Renal pelvis (tissue), 12 donors: ENCODE results near the gene SHROOM4. TPM values are rescaled to one million over a fixed set of nuclear protein-coding genes. Genes with fewer than 3 reads are reported as not detected.

Source experiments
- DNase-seq: peaks from one replicate; pipeline ENCODE4 v3.0.0-alpha.2; 2013
- long read RNA-seq, 16 experiments: transcript quantifications; one replicate each; lab custom pipeline, GENCODE V29; 2026
- polyA plus RNA-seq, 3 donors: library from polyadenylated mRNA; unstranded; fragments of 120-200 nt; gene quantifications; one replicate each; pipeline ENCODE4 v1.2.1, GENCODE V29; 2013; ENCODE audit not compliant: insufficient read length in 3 of 3

SHROOM4 gene
- 10 to 100 TPM; 14.6 to 23.1 (median 21.8) TPM for polyA plus RNA-seq
- long read RNA-seq, donor 1, partial matches to known transcripts, result 9 of 9 reads
- long read RNA-seq, donor 1, other reads (novel, unspliced or antisense), result 0 of 9 reads
- long read RNA-seq, donor 2, result 0 reads
- long read RNA-seq, donor 3, result 0 reads
- long read RNA-seq, donor 4, result 0 reads
- long read RNA-seq, donor 5, result 0 reads
- long read RNA-seq, donor 6, full-length matches to known transcripts, result 1 of 1 reads
- long read RNA-seq, donor 6, partial matches to known transcripts, result 0 of 1 reads
- long read RNA-seq, donor 6, other reads (novel, unspliced or antisense), result 0 of 1 reads
- long read RNA-seq, donor 7, result 0 reads
- long read RNA-seq, donor 8, partial matches to known transcripts, result 7 of 7 reads
- long read RNA-seq, donor 8, other reads (novel, unspliced or antisense), result 0 of 7 reads
- long read RNA-seq, donor 9, full-length matches to known transcripts, result 1 of 7 reads
- long read RNA-seq, donor 9, partial matches to known transcripts, result 6 of 7 reads
- long read RNA-seq, donor 9, other reads (novel, unspliced or antisense), result 0 of 7 reads
- long read RNA-seq, donor 10, partial matches to known transcripts, result 16 of 16 reads
- long read RNA-seq, donor 10, other reads (novel, unspliced or antisense), result 0 of 16 reads
- long read RNA-seq, donor 11, result 0 reads
- long read RNA-seq, donor 12, partial matches to known transcripts, result 17 of 17 reads
- long read RNA-seq, donor 12, other reads (novel, unspliced or antisense), result 0 of 17 reads
- long read RNA-seq, donor 13, result 0 reads
- long read RNA-seq, donor 14, partial matches to known transcripts, result 21 of 21 reads
- long read RNA-seq, donor 14, other reads (novel, unspliced or antisense), result 0 of 21 reads
- long read RNA-seq, donor 15, full-length matches to known transcripts, result 2 of 9 reads
- long read RNA-seq, donor 15, partial matches to known transcripts, result 7 of 9 reads
- long read RNA-seq, donor 15, other reads (novel, unspliced or antisense), result 0 of 9 reads
- long read RNA-seq, donor 16, result 0 reads

GRCh38 chrX:50813843-50814661 lies at the start of gene SHROOM4:
Gene SHROOM4, minus strand, starts transcription at chrX:50814194. Its CDS starts 176 bp downstream, at chrX:50814018.
- DNase-seq, result peak; percentile 75

- DNase-seq, result no peak
Measured at GRCh38 chrX:50863471-50863870, 49.5 kb upstream of the SHROOM4 start.

- DNase-seq, result no peak
Measured at GRCh38 chrX:50860518-50860917, 46.5 kb upstream of the SHROOM4 start.

- no peak for DNase-seq
Measured at GRCh38 chrX:50858548-50858947, 44.6 kb upstream of the SHROOM4 start.

- DNase-seq, result no peak
Measured at GRCh38 chrX:50853399-50853798, 39.4 kb upstream of the SHROOM4 start.

GRCh38 chrX:50852524-50852923 lies 38.5 kb upstream of the SHROOM4 start:
- DNase-seq, result no peak

- no peak for DNase-seq
Measured at GRCh38 chrX:50842221-50842620, 28.2 kb upstream of the SHROOM4 start.

GRCh38 chrX:50839730-50840129 lies 25.7 kb upstream of the SHROOM4 start:
- DNase-seq, result no peak

- DNase-seq, result no peak
Measured at GRCh38 chrX:50838820-50839600, 25.0 kb upstream of the SHROOM4 start.

- DNase-seq, result no peak
Measured at GRCh38 chrX:50827996-50828395, 14.0 kb upstream of the SHROOM4 start.

- DNase-seq, result no peak
Measured at GRCh38 chrX:50825825-50826224, 11.8 kb upstream of the SHROOM4 start.

GRCh38 chrX:50818986-50819385 lies 5.0 kb upstream of the SHROOM4 start:
- DNase-seq, result no peak

GRCh38 chrX:50815120-50815519 lies 1.1 kb upstream of the SHROOM4 start:
- no peak for DNase-seq

GRCh38 chrX:50814701-50815100 lies 707 bp upstream of the SHROOM4 start:
- DNase-seq, result no peak

- DNase-seq, result no peak
Measured at GRCh38 chrX:50812995-50813842, 775 bp downstream of the SHROOM4 start.

- peak; percentile 63 for DNase-seq
Measured at GRCh38 chrX:50805276-50805675, 8.7 kb downstream of the SHROOM4 start.

GRCh38 chrX:50801135-50801534 lies 12.9 kb downstream of the SHROOM4 start:
- no peak for DNase-seq

- no peak for DNase-seq
Measured at GRCh38 chrX:50799531-50799961, 14.4 kb downstream of the SHROOM4 start.

GRCh38 chrX:50798783-50799182 lies 15.2 kb downstream of the SHROOM4 start:
- DNase-seq, result no peak

- no peak for DNase-seq
Measured at GRCh38 chrX:50787099-50787498, 26.9 kb downstream of the SHROOM4 start.
